K562 (cell line): Measurements from ENCODE around the gene CFP. TPM values are rescaled to one million over a fixed set of nuclear protein-coding genes. Genes with fewer than 3 reads are reported as not detected.

Experiments
- ADNP ChIP-seq: fragments of 200-800 bp; sonication (Bioruptor generic); IDR thresholded peaks from 2 replicates; pipeline ENCODE4 v1.6.1; 2016; ENCODE audit warnings: missing genetic modification characterization, missing compliant biosample characterization
- CBX5 ChIP-seq: IDR thresholded peaks from 2 replicates; pipeline ENCODE4 v1.6.1; 2014; ENCODE audit warnings: low read depth, borderline replicate concordance
- CTBP1 ChIP-seq: fragments of 450-650 bp; IDR thresholded peaks from 2 replicates; pipeline ENCODE4 v1.6.1; 2016; ENCODE audit warnings: borderline replicate concordance
- IRF2 ChIP-seq: sonication (generic); formaldehyde crosslinking; IDR thresholded peaks from 2 replicates; pipeline ENCODE4 v1.8.1; 2022; ENCODE audit warnings: mild to moderate bottlenecking, missing genetic modification reagents
- JUN ChIP-seq, 2 experiments: sonication (generic) in 1 of 2; formaldehyde crosslinking in 1 of 2; IDR thresholded peaks; 2 replicates each; pipeline versions ENCODE4 v1.6.1 to v1.8.0; 2012 to 2022; ENCODE audit warnings: borderline replicate concordance in 2 of 2, mild to moderate bottlenecking in 2 of 2, improper control_type of control experiment in 1 of 2, low read depth in 1 of 2, low read length in 1 of 2, missing genetic modification reagents in 1 of 2
- MEF2A ChIP-seq: IDR thresholded peaks from 2 replicates; pipeline ENCODE4 v1.6.1; 2011; ENCODE audit warnings: low read depth, mild to moderate bottlenecking, low read length, moderate library complexity; ENCODE audit not compliant: control insufficient read depth
- TOE1 ChIP-seq, 2 experiments: fragments of 450-650 bp in 1 of 2; sonication (generic) in 1 of 2; formaldehyde crosslinking in 1 of 2; IDR thresholded peaks; 2 replicates each; pipeline versions ENCODE4 v1.7.1 to v1.8.0; 2016 to 2022; ENCODE audit warnings: borderline replicate concordance in 2 of 2, mild to moderate bottlenecking in 2 of 2, antibody characterized with exemption in 1 of 2, inconsistent platforms in 1 of 2, low read depth in 1 of 2, missing genetic modification reagents in 1 of 2, moderate library complexity in 1 of 2
- ZNF384 ChIP-seq: IDR thresholded peaks from 2 replicates; pipeline ENCODE4 v1.6.1; 2012; ENCODE audit warnings: low read depth, low read length, improper control_type of control experiment
- ZNF785 ChIP-seq: fragments of 250-450 bp; sonication (Bioruptor Pico); IDR thresholded peaks from 2 replicates; pipeline ENCODE4 v1.4.0; 2020; ENCODE audit warnings: mild to moderate bottlenecking
- polyA plus RNA-seq, 8 experiments: library from polyadenylated mRNA; depleted of rRNA in 4 of 8; stranded (reverse) in 5 of 8; unstranded in 3 of 8; fragments of >200 nt; fragmentation: Nextera tagmentation in 2 of 8; fragmentation: Illumina TruSeq in 1 of 8; extraction: Ambion mirVana in 2 of 8; extraction: Trizol in 1 of 8; gene quantifications; 2 replicates each; pipeline versions ENCODE4 v1.2.1 to v1.2.3, GENCODE V29; 2011 to 2014; ENCODE audit warnings: inconsistent platforms in 1 of 8, missing spikeins in 1 of 8
- total RNA-seq, 7 experiments: library from RNA; depleted of rRNA in 6 of 7; stranded (reverse); fragments of >200 nt in 6 of 7; fragmentation: Illumina TruSeq in 2 of 7; extraction: Trizol in 2 of 7; gene quantifications; 2 replicates each; pipeline versions ENCODE4 v1.2.1 to v1.2.3, GENCODE V29; 2011 to 2021; ENCODE audit warnings: low replicate concordance in 1 of 7
- TF ChIP-seq, protein P1 (sequence below): fragments of 450-650 bp; IDR thresholded peaks from 2 replicates; pipeline ENCODE4 v1.6.1; 2016; ENCODE audit warnings: borderline replicate concordance
- TF ChIP-seq, protein P2 (sequence below): sonication (generic); formaldehyde crosslinking; IDR thresholded peaks from 2 replicates; pipeline ENCODE4 v1.8.0; 2022; ENCODE audit warnings: mild to moderate bottlenecking, missing genetic modification reagents
- TF ChIP-seq, protein P3 (sequence below): fragments of 450-650 bp; IDR thresholded peaks from 2 replicates; pipeline ENCODE4 v1.6.1; 2014; ENCODE audit warnings: low read depth, mild to moderate bottlenecking, moderate library complexity, borderline replicate concordance
- TF ChIP-seq, protein P4 (sequence below): sonication (generic); formaldehyde crosslinking; IDR thresholded peaks from 2 replicates; pipeline ENCODE4 v1.8.1; 2023; ENCODE audit warnings: mild to moderate bottlenecking, missing genetic modification reagents
- TF ChIP-seq, protein P5 (sequence below): fragments of 250-450 bp; sonication (Bioruptor Pico); IDR thresholded peaks from 2 replicates; pipeline ENCODE4 v1.8.0; 2022; ENCODE audit warnings: moderate library complexity, mild to moderate bottlenecking, inconsistent platforms

Gene CFP
- total and polyA plus RNA-seq, 9 of the 15 experiments (the other 6 are each of a cell fraction or from before 2014, with no cell fraction given) = 0.18 to 2.0 (median 0.55) TPM

DNA sequence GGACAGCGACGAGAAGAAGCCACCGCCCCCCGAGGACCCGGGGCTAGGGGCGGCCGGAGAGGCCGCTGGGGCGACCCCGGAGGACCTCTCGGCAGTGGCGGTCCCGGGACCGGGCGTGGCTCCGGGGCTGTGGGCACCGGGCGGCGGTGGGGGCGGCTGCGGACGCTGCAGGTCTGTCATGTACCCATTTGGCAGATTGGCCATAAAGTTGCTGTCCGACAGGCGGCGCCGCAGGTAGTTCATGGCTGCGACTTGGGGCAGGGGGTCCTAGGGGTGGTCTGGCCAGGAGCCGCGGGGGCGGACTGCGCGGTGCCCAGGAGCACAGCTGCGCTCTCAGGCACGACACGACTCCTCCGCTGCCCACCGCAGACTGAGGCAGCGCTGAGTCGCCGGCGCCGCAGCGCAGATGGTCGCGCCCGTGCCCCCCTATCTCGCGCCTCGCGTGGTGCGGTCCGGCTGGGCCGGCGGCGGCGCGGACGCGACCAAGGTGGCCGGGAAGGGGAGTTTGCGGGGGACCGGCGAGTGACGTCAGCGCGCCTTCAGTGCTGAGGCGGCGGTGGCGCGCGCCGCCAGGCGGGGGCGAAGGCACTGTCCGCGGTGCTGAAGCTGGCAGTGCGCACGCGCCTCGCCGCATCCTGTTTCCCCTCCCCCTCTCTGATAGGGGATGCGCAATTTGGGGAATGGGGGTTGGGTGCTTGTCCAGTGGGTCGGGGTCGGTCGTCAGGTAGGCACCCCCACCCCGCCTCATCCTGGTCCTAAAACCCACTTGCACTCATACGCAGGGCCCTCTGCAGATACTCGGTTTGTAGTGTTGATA, 10.0 kb downstream of the CFP start, which contains the start of gene SYN1 (continued):
- TF ChIP-seq ADNP (tag) (peak; percentile 66; the same call in 1 of the 2 replicates), ZNF785 (CRISPR knock-in tag) (no peak), IRF2 (CRISPR knock-in tag) (no peak), TOE1 (IDR thresholded peaks at IDR 0.05; ENCODE audit: borderline replicate concordance) (no peak), TOE1 (CRISPR knock-in tag; IDR thresholded peaks at IDR 0.05; ENCODE audit: borderline replicate concordance, low read depth) (peak; percentile 88), ZNF384 (no peak), CTBP1 (peak; percentile 91), JUN (IDR thresholded peaks at IDR 0.05; ENCODE audit: borderline replicate concordance, low read depth, low read length) (peak; percentile 79), JUN (CRISPR knock-in tag; IDR thresholded peaks at IDR 0.05; ENCODE audit: borderline replicate concordance) (peak; percentile 98), CBX5 (no peak), MEF2A (no peak)
- TF ChIP-seq, protein P1, sequence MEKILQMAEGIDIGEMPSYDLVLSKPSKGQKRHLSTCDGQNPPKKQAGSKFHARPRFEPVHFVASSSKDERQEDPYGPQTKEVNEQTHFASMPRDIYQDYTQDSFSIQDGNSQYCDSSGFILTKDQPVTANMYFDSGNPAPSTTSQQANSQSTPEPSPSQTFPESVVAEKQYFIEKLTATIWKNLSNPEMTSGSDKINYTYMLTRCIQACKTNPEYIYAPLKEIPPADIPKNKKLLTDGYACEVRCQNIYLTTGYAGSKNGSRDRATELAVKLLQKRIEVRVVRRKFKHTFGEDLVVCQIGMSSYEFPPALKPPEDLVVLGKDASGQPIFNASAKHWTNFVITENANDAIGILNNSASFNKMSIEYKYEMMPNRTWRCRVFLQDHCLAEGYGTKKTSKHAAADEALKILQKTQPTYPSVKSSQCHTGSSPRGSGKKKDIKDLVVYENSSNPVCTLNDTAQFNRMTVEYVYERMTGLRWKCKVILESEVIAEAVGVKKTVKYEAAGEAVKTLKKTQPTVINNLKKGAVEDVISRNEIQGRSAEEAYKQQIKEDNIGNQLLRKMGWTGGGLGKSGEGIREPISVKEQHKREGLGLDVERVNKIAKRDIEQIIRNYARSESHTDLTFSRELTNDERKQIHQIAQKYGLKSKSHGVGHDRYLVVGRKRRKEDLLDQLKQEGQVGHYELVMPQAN = no peak
- TF ChIP-seq, protein P2, sequence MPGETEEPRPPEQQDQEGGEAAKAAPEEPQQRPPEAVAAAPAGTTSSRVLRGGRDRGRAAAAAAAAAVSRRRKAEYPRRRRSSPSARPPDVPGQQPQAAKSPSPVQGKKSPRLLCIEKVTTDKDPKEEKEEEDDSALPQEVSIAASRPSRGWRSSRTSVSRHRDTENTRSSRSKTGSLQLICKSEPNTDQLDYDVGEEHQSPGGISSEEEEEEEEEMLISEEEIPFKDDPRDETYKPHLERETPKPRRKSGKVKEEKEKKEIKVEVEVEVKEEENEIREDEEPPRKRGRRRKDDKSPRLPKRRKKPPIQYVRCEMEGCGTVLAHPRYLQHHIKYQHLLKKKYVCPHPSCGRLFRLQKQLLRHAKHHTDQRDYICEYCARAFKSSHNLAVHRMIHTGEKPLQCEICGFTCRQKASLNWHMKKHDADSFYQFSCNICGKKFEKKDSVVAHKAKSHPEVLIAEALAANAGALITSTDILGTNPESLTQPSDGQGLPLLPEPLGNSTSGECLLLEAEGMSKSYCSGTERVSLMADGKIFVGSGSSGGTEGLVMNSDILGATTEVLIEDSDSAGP = no peak
- TF ChIP-seq, protein P3, sequence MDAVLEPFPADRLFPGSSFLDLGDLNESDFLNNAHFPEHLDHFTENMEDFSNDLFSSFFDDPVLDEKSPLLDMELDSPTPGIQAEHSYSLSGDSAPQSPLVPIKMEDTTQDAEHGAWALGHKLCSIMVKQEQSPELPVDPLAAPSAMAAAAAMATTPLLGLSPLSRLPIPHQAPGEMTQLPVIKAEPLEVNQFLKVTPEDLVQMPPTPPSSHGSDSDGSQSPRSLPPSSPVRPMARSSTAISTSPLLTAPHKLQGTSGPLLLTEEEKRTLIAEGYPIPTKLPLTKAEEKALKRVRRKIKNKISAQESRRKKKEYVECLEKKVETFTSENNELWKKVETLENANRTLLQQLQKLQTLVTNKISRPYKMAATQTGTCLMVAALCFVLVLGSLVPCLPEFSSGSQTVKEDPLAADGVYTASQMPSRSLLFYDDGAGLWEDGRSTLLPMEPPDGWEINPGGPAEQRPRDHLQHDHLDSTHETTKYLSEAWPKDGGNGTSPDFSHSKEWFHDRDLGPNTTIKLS = 0 out of 2 replicates have a peak, but pooled peaks have one; percentile 23
- TF ChIP-seq, protein P4, sequence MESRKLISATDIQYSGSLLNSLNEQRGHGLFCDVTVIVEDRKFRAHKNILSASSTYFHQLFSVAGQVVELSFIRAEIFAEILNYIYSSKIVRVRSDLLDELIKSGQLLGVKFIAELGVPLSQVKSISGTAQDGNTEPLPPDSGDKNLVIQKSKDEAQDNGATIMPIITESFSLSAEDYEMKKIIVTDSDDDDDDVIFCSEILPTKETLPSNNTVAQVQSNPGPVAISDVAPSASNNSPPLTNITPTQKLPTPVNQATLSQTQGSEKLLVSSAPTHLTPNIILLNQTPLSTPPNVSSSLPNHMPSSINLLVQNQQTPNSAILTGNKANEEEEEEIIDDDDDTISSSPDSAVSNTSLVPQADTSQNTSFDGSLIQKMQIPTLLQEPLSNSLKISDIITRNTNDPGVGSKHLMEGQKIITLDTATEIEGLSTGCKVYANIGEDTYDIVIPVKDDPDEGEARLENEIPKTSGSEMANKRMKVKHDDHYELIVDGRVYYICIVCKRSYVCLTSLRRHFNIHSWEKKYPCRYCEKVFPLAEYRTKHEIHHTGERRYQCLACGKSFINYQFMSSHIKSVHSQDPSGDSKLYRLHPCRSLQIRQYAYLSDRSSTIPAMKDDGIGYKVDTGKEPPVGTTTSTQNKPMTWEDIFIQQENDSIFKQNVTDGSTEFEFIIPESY = peak; percentile 68; the same call in 1 of the 2 replicates
- TF ChIP-seq, protein P5, sequence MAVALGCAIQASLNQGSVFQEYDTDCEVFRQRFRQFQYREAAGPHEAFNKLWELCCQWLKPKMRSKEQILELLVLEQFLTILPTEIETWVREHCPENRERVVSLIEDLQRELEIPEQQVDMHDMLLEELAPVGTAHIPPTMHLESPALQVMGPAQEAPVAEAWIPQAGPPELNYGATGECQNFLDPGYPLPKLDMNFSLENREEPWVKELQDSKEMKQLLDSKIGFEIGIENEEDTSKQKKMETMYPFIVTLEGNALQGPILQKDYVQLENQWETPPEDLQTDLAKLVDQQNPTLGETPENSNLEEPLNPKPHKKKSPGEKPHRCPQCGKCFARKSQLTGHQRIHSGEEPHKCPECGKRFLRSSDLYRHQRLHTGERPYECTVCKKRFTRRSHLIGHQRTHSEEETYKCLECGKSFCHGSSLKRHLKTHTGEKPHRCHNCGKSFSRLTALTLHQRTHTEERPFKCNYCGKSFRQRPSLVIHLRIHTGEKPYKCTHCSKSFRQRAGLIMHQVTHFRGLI (CRISPR knock-in tag) = no peak
